BLaER1 treated with 17β-estradiol and CSF1 and Interleukin-3, amounts not matched to agents 10 nM and 100 nM (cell line): ENCODE data around the gene BRD3OS.

Experiments
- H3K27ac ChIP-seq, 11 experiments: shearing (Covaris generic); formaldehyde crosslinking; 2 replicates each; pipeline ENCODE4 v1.8.1; 2022
- H3K27me3 ChIP-seq, 11 experiments: shearing (Covaris generic); formaldehyde crosslinking; 2 replicates each; pipeline ENCODE4 v1.8.1; 2022
- H3K36me3 ChIP-seq, 11 experiments: shearing (Covaris generic); formaldehyde crosslinking; 2 replicates each; pipeline ENCODE4 v1.8.1; 2022
- H3K4me1 ChIP-seq, 10 experiments: shearing (Covaris generic); formaldehyde crosslinking; 2 replicates each; pipeline ENCODE4 v1.8.1; 2022
- H3K4me2 ChIP-seq, 11 experiments: shearing (Covaris generic); formaldehyde crosslinking; 2 replicates each; pipeline ENCODE4 v1.8.1; 2022
- H3K4me3 ChIP-seq, 10 experiments: shearing (Covaris generic); formaldehyde crosslinking; 2 replicates each; pipeline ENCODE4 v1.8.1; 2022
- H3K9ac ChIP-seq, 11 experiments: shearing (Covaris generic); formaldehyde crosslinking; 2 replicates each; pipeline ENCODE4 v1.8.1; 2022
- H3K9me3 ChIP-seq, 11 experiments: shearing (Covaris generic); formaldehyde crosslinking; replicated peaks in 1 of 11; 2 replicates each; pipeline ENCODE4 v1.8.1; 2022
- H4K20me1 ChIP-seq, 11 experiments: shearing (Covaris generic); formaldehyde crosslinking; 2 replicates each; pipeline ENCODE4 v1.8.1; 2022
- Cebpa-rat ChIP-seq, 11 experiments: shearing (Covaris generic); IDR thresholded peaks; 2 replicates each; pipeline ENCODE4 v1.8.1; 2022

The BRD3OS gene

GRCh38 chr9:133979273-133979920 lies 45.9 kb upstream of the BRD3OS start:
- no peaks in the 10 kb centered on the region; a peak in 1 of 22 replicates for H3K36me3 ChIP-seq
- H3K4me3 ChIP-seq = no peak overlapping the region
- no peak for TF ChIP-seq Cebpa-rat (IDR thresholded peaks at IDR 0.05)
- H3K9ac ChIP-seq = peak overlapping the region in 5 of 11 experiments; percentile 0 to 38 (median 32); a peak in 5 of 22 replicates
- H3K4me1 ChIP-seq = peaks cover 30 to 87% (median 77%) of the 10 kb centered on the region in 10 experiments
- peak overlapping the region; percentile 28 to 94 (median 82) for H3K4me2 ChIP-seq
- H3K27me3 ChIP-seq = no peaks in the 10 kb centered on the region
- peaks cover 74 to 99% (median 94%) of the 10 kb centered on the region in 11 experiments; a peak in 21 of 22 replicates for H4K20me1 ChIP-seq
- peak overlapping the region in 1 of 11 experiments; percentile 28; a peak in 2 of 22 replicates for H3K27ac ChIP-seq
- H3K9me3 ChIP-seq = no peaks in the 10 kb centered on the region

DNA sequence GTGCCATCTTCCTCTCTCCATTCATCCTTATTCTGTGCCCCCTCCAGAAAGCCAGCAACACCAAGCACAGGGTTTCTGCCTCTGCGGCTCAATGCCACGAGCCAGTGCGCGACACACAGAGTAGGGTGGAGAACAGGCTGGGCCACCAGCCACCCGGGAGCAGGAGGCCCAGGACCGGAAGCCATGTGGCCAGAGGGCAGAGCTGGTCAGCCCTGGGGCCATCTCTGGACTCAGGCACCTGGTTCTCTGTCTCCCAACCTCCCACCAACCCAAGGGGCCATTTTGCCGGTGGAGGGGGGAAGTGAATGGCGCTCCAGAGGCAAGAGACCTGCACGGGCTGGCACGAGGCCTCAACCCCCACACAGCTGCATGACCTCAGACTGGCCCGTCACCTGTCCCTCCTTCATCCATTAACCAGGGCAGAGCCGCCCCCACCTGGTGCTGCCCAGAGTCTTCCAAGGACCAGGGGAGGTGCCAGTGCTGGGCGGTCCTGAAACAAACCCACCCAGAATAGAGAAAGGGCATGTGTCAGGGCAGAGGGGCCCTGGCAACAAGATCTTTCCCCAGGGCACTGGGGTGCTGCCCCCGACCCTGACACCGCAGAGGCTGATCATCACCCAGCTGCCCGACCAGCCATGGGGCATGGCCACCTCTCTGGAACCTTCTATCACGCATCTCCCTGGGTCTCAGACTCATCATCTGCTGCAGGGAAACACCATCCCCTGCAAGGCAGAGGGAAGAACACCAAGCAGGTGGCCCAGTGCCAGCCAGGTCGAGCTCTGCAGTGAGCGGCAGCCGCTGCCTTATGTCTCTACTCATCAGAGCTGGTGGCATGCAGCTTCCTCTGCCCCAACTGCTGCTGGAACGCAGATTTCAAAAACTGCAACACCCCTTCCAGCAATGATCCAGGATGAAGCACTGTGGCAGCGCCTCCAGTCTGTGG lies 45.1 kb upstream of the BRD3OS start:
- H3K36me3 ChIP-seq = no peaks in the 10 kb centered on the region; a peak in 1 of 22 replicates
- no peaks in the 10 kb centered on the region for H3K27me3 ChIP-seq
- H3K9ac ChIP-seq = peak overlapping the region in 4 of 11 experiments; percentile 0 to 38 (median 32); a peak in 4 of 22 replicates
- TF ChIP-seq Cebpa-rat (IDR thresholded peaks at IDR 0.05) = no peak
- H3K4me2 ChIP-seq = peak overlapping the region; percentile 28 to 94 (median 82)
- H3K4me3 ChIP-seq = no peak overlapping the region
- peaks cover 67 to 99% (median 92%) of the 10 kb centered on the region in 11 experiments; a peak in 21 of 22 replicates for H4K20me1 ChIP-seq
- H3K4me1 ChIP-seq = peaks cover 29 to 79% (median 69%) of the 10 kb centered on the region in 10 experiments
- H3K27ac ChIP-seq = peak overlapping the region in 1 of 11 experiments; percentile 28; a peak in 2 of 22 replicates
- no peaks in the 10 kb centered on the region for H3K9me3 ChIP-seq

DNA sequence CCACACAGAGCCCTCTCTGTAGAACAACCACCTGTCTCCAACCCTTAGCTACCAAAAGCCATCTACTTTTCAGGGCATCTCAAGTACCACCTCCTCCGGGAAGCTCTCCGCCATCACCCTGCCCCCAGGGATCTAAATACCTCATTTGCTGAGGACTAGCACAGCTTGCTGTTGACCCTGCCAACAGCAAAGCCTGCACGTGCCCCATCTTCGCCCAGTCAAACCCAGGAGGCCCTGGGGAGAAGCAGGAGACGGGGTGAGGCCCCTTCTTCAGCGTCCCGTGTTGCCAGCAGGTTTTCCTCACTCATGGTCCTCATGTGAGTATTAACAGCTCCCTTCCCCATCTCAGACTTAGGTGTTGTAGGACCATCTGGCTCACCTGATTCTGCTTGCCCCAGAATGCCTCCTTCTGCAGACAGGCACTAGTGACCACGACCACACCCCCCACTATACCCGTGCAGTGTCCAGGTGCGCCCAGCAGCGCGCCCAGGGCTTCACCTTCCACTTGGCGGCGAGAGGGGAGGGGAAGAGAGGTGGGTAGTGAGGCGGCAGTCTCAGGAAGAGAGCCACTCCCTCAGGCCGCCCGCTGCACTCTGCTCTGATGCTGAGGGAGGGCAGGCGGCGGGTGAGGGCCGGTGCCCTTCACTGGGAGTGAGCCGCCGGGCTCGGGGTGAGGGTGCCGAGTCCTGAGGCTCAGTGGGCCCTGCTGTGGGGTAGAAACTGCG lies 44.3 kb upstream of the BRD3OS start:
- H3K27ac ChIP-seq = no peak overlapping the region; a peak in 1 of 22 replicates
- peaks cover 32 to 75% (median 64%) of the 10 kb centered on the region in 10 experiments for H3K4me1 ChIP-seq
- H4K20me1 ChIP-seq = peaks cover 65 to 99% (median 92%) of the 10 kb centered on the region in 11 experiments; a peak in 21 of 22 replicates
- H3K36me3 ChIP-seq = no peaks in the 10 kb centered on the region; a peak in 1 of 22 replicates
- no peak for TF ChIP-seq Cebpa-rat (IDR thresholded peaks at IDR 0.05)
- peak overlapping the region in 3 of 11 experiments; percentile 29 to 59 (median 58); a peak in 1 of 22 replicates for H3K9ac ChIP-seq
- H3K9me3 ChIP-seq = no peaks in the 10 kb centered on the region
- H3K4me2 ChIP-seq = peak overlapping the region; percentile 59 to 94 (median 82); a peak in 19 of 22 replicates
- H3K4me3 ChIP-seq = no peak overlapping the region
- no peaks in the 10 kb centered on the region for H3K27me3 ChIP-seq

DNA sequence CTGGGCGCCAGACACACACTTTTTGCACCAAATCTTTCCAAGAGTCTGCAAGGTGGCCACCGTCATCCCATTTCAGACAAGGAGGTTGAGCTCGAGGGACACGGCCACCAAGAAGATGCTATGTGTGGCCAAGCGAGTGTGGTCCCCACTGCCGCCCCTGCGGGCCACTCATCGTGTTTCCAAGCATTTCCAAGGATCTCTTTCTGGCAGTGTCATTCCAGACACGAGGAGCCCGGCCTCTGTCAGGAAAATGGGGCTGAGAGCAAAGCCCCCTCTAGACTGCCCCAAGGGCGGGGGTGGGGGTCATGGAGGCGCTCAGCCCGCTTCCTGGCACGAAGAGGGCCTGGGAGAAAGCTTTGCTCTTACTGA lies 43.7 kb upstream of the BRD3OS start:
- Histone ChIP-seq H3K36me3 (no peaks in the 10 kb centered on the region; a peak in 1 of 22 replicates), H3K9ac (peak overlapping the region in 8 of 11 experiments; percentile 11 to 59 (median 42); a peak in 12 of 22 replicates), H3K4me1 (peaks cover 36 to 76% (median 66%) of the 10 kb centered on the region in 10 experiments), H3K4me3 (no peak overlapping the region), H3K9me3 (no peaks in the 10 kb centered on the region), H3K27ac (peak overlapping the region in 4 of 11 experiments; percentile 21 to 58 (median 40); a peak in 5 of 22 replicates), H3K27me3 (no peaks in the 10 kb centered on the region), H4K20me1 (peaks cover 71 to 99% (median 92%) of the 10 kb centered on the region in 11 experiments; a peak in 21 of 22 replicates), H3K4me2 (peak overlapping the region; percentile 53 to 94 (median 82); a peak in 19 of 22 replicates)
- no peak for TF ChIP-seq Cebpa-rat (IDR thresholded peaks at IDR 0.05)

GRCh38 chr9:133981958-133982681 lies 43.2 kb upstream of the BRD3OS start:
- H3K9ac ChIP-seq = peak overlapping the region in 10 of 11 experiments; percentile 11 to 59 (median 41); a peak in 15 of 22 replicates
- no peaks in the 10 kb centered on the region for H3K9me3 ChIP-seq
- peak overlapping the region; percentile 53 to 94 (median 82); a peak in 21 of 22 replicates for H3K4me2 ChIP-seq
- no peaks in the 10 kb centered on the region; a peak in 1 of 22 replicates for H3K36me3 ChIP-seq
- peaks cover 69 to 99% (median 92%) of the 10 kb centered on the region in 11 experiments; a peak in 21 of 22 replicates for H4K20me1 ChIP-seq
- H3K27me3 ChIP-seq = no peaks in the 10 kb centered on the region
- H3K4me1 ChIP-seq = peaks cover 36 to 74% (median 65%) of the 10 kb centered on the region in 10 experiments
- no peak for TF ChIP-seq Cebpa-rat (IDR thresholded peaks at IDR 0.05)
- peak overlapping the region in 7 of 11 experiments; percentile 21 to 58 (median 27); a peak in 6 of 22 replicates for H3K27ac ChIP-seq
- H3K4me3 ChIP-seq = no peak overlapping the region; a peak in 1 of 20 replicates

GRCh38 chr9:133982971-133983720 lies 42.1 kb upstream of the BRD3OS start:
- Histone ChIP-seq H3K4me1 (peaks cover 36 to 71% (median 60%) of the 10 kb centered on the region in 10 experiments), H4K20me1 (peaks cover 71 to 99% (median 92%) of the 10 kb centered on the region in 11 experiments; a peak in 21 of 22 replicates), H3K27ac (no peak overlapping the region), H3K27me3 (no peaks in the 10 kb centered on the region), H3K9me3 (no peaks in the 10 kb centered on the region), H3K9ac (peak overlapping the region in 1 of 11 experiments; percentile 19; a peak in 4 of 22 replicates), H3K4me2 (peak overlapping the region in 9 of 11 experiments; percentile 69 to 94 (median 87); a peak in 18 of 22 replicates), H3K4me3 (no peak overlapping the region), H3K36me3 (no peaks in the 10 kb centered on the region; a peak in 1 of 22 replicates)
- TF ChIP-seq Cebpa-rat (IDR thresholded peaks at IDR 0.05) = no peak

GRCh38 chr9:133986061-133986460 lies 39.2 kb upstream of the BRD3OS start:
- Histone ChIP-seq H3K4me1 (peaks cover 38 to 70% (median 55%) of the 10 kb centered on the region in 10 experiments), H3K9ac (no peak overlapping the region), H3K9me3 (no peaks in the 10 kb centered on the region), H3K27ac (no peak overlapping the region), H3K27me3 (no peaks in the 10 kb centered on the region), H4K20me1 (peaks cover 62 to 99% (median 92%) of the 10 kb centered on the region in 11 experiments; a peak in 21 of 22 replicates), H3K4me2 (peak overlapping the region in 4 of 11 experiments; percentile 1 to 34 (median 16); a peak in 6 of 22 replicates), H3K36me3 (no peaks in the 10 kb centered on the region), H3K4me3 (no peak overlapping the region)
- no peak for TF ChIP-seq Cebpa-rat (IDR thresholded peaks at IDR 0.05)
